Measurements from ENCODE around the gene MARCHF3. TPM values are rescaled to one million over a fixed set of nuclear protein-coding genes. Genes with fewer than 3 reads are reported as not detected.

MARCHF3 gene
- total and polyA plus RNA-seq, 2 of the 13 experiments (the other 11 are each of a cell fraction or from before 2014, with no cell fraction given): 4.8 to 11.9 TPM

- no peak for TF ChIP-seq ZFP1 (CRISPR knock-in tag; IDR thresholded peaks at IDR 0.05)
- no peak for TF ChIP-seq ZMAT5 (CRISPR knock-in tag; IDR thresholded peaks at IDR 0.05; ENCODE audit: borderline replicate concordance, low read depth)
- TF ChIP-seq NFRKB (IDR thresholded peaks at IDR 0.05): no peak
- TF ChIP-seq MAFK (conservative IDR thresholded peaks at IDR 0.05 in 1 of 2, IDR thresholded peaks at IDR 0.05 in 1 of 2; ENCODE audit: low read length in 2 of 2): no peak
- TF ChIP-seq PBX3 (CRISPR knock-in tag; IDR thresholded peaks at IDR 0.05; ENCODE audit: borderline replicate concordance): peak; percentile 83
- no peak for TF ChIP-seq HNF1A (IDR thresholded peaks at IDR 0.05; ENCODE audit: low read depth)
- TF ChIP-seq HNF1A (CRISPR knock-in tag; IDR thresholded peaks at IDR 0.05; ENCODE audit: borderline replicate concordance): 0 out of 2 replicates have a peak, but pooled peaks have one; percentile 41
- no peak for TF ChIP-seq MBD4 (IDR thresholded peaks at IDR 0.05; ENCODE audit: borderline replicate concordance, low read length)
- TF ChIP-seq STAT5B (CRISPR knock-in tag; IDR thresholded peaks at IDR 0.05): no peak
- no peak; the same call in 1 of the 2 replicates for TF ChIP-seq MEIS2 (CRISPR knock-in tag; IDR thresholded peaks at IDR 0.05)
- no peak for TF ChIP-seq RFX1 (IDR thresholded peaks at IDR 0.05)
- TF ChIP-seq FOXM1 (CRISPR knock-in tag; IDR thresholded peaks at IDR 0.05): no peak
- peak; percentile 44 for TF ChIP-seq DBP (CRISPR knock-in tag; IDR thresholded peaks at IDR 0.05; ENCODE audit: not compliant biosample characterization)
- TF ChIP-seq RARG (CRISPR knock-in tag; IDR thresholded peaks at IDR 0.05; ENCODE audit: low read depth): no peak
- TF ChIP-seq ZSCAN30 (CRISPR knock-in tag; IDR thresholded peaks at IDR 0.05): 0 out of 2 replicates have a peak, but pooled peaks have one; percentile 24
- TF ChIP-seq ZNF598 (CRISPR knock-in tag; IDR thresholded peaks at IDR 0.05; ENCODE audit: borderline replicate concordance): peak; percentile 17; the same call in 1 of the 2 replicates
- TF ChIP-seq ZNF713 (CRISPR knock-in tag; IDR thresholded peaks at IDR 0.05): no peak
- TF ChIP-seq ZFP82 (CRISPR knock-in tag; IDR thresholded peaks at IDR 0.05; ENCODE audit: borderline replicate concordance): peak; percentile 77
- no peak for TF ChIP-seq ZBTB1 (CRISPR knock-in tag; IDR thresholded peaks at IDR 0.05; ENCODE audit: borderline replicate concordance)
- TF ChIP-seq DNMT1 (CRISPR knock-in tag; IDR thresholded peaks at IDR 0.05): no peak
- TF ChIP-seq PHF8 (CRISPR knock-in tag; IDR thresholded peaks at IDR 0.05): peak; percentile 86
- TF ChIP-seq GTF2F1 (IDR thresholded peaks at IDR 0.05; ENCODE audit: low read length): no peak
- no peak for TF ChIP-seq ZNF296 (CRISPR knock-in tag; conservative IDR thresholded peaks at IDR 0.05)
Observed at GRCh38 chr5:127030259-127031146, at the start of gene MARCHF3 (continued).
